CD14-positive monocyte (primary cell): ENCODE data around the gene HCRTR1. TPM values are rescaled to one million over a fixed set of nuclear protein-coding genes. Genes with fewer than 3 reads are reported as not detected.

Experiments
- DNase-seq, 3 donors: peaks; one replicate each; pipeline ENCODE4 v3.0.0-alpha.2; 2011 to 2022
- H2AFZ ChIP-seq: 2 replicates; pipeline ENCODE4 v1.6.0; 2012; ENCODE audit warnings: mild to moderate bottlenecking, low read depth, low read length, inconsistent platforms; ENCODE audit not compliant: insufficient read depth, poor library complexity, severe bottlenecking
- H3K27ac ChIP-seq, 2 donors: 1 replicate in 1 of 2; 2 replicates in 1 of 2; pipeline ENCODE4 v1.5.1; 2012 to 2013; ENCODE audit warnings: low read length in 2 of 2, control low read depth in 1 of 2, inconsistent platforms in 1 of 2, low read depth in 1 of 2, mild to moderate bottlenecking in 1 of 2
- H3K27me3 ChIP-seq, 2 donors: one replicate each; pipeline versions ENCODE4 v1.6.0 to v1.6.1; 2011 to 2013; ENCODE audit warnings: low read length in 2 of 2; ENCODE audit not compliant: control insufficient read depth in 2 of 2, insufficient read depth in 2 of 2
- H3K36me3 ChIP-seq, 2 donors: replicated peaks in 1 of 2; 1 replicate in 1 of 2; 2 replicates in 1 of 2; pipeline versions ENCODE4 v1.5.1 to v1.6.1; 2012 to 2013; ENCODE audit warnings: low read length in 2 of 2, control low read depth in 1 of 2, inconsistent platforms in 1 of 2, mild to moderate bottlenecking in 1 of 2; ENCODE audit not compliant: insufficient read depth in 2 of 2, control insufficient read depth in 1 of 2
- H3K4me1 ChIP-seq, 2 donors: 1 replicate in 1 of 2; 2 replicates in 1 of 2; pipeline versions ENCODE4 v1.5.1 to v1.6.1; 2012 to 2013; ENCODE audit warnings: low read length in 2 of 2, control low read depth in 1 of 2, inconsistent platforms in 1 of 2, mild to moderate bottlenecking in 1 of 2, moderate library complexity in 1 of 2; ENCODE audit not compliant: insufficient read depth in 2 of 2, control insufficient read depth in 1 of 2
- H3K4me2 ChIP-seq: replicated peaks from 2 replicates; pipeline ENCODE3; 2012; ENCODE audit warnings: low read length, moderate library complexity, mild to moderate bottlenecking; ENCODE audit not compliant: poor library complexity, severe bottlenecking; ENCODE audit errors: extremely low read depth
- H3K4me3 ChIP-seq, 3 experiments: fragments of 200-600 bp in 1 of 3; sonication (generic) in 1 of 3; replicated peaks in 1 of 3; 1 replicate in 2 of 3; 2 replicates in 1 of 3; pipeline ENCODE4 v1.5.1; 2011 to 2013; ENCODE audit warnings: low read length in 3 of 3, mild to moderate bottlenecking in 3 of 3, control low read depth in 2 of 3, low read depth in 2 of 3, inconsistent platforms in 1 of 3, moderate library complexity in 1 of 3
- H3K79me2 ChIP-seq: 2 replicates; pipeline ENCODE4 v1.6.0; 2012; ENCODE audit warnings: mild to moderate bottlenecking, control low read depth, inconsistent platforms, low read length, moderate library complexity; ENCODE audit not compliant: insufficient read depth
- H3K9ac ChIP-seq: 2 replicates; pipeline ENCODE4 v1.6.0; 2017; ENCODE audit warnings: low read length, mild to moderate bottlenecking; ENCODE audit not compliant: insufficient read depth, poor library complexity, severe bottlenecking
- H3K9me3 ChIP-seq, 2 donors: replicated peaks in 1 of 2; 1 replicate in 1 of 2; 2 replicates in 1 of 2; pipeline versions ENCODE4 v1.5.1 to v1.6.1; 2012 to 2013; ENCODE audit warnings: low read length in 2 of 2, control low read depth in 1 of 2; ENCODE audit not compliant: control insufficient read depth in 1 of 2, insufficient read depth in 1 of 2
- H4K20me1 ChIP-seq: 2 replicates; pipeline ENCODE4 v1.6.0; 2012; ENCODE audit warnings: mild to moderate bottlenecking, low read length, control low read depth, moderate library complexity; ENCODE audit not compliant: insufficient read depth
- H3K27ac Mint-ChIP-seq, 7 donors: one replicate each; pipeline ENCODE4 v1.8.0; 2020; ENCODE audit warnings: mild to moderate bottlenecking in 7 of 7, mixed read lengths in 7 of 7, moderate library complexity in 6 of 7, inconsistent platforms in 2 of 7
- H3K27me3 Mint-ChIP-seq, 3 donors: one replicate each; pipeline ENCODE4 v1.8.0; 2021 to 2022; ENCODE audit warnings: low read depth in 3 of 3, mild to moderate bottlenecking in 3 of 3, mixed read lengths in 3 of 3, moderate library complexity in 3 of 3, inconsistent platforms in 1 of 3
- H3K36me3 Mint-ChIP-seq, 2 donors: one replicate each; pipeline ENCODE4 v1.8.0; 2020; ENCODE audit warnings: mixed read lengths in 2 of 2, inconsistent platforms in 1 of 2, mild to moderate bottlenecking in 1 of 2
- H3K4me1 Mint-ChIP-seq: one replicate; pipeline ENCODE4 v1.8.0; 2020; ENCODE audit warnings: mild to moderate bottlenecking, mixed read lengths
- H3K4me3 Mint-ChIP-seq, 2 donors: one replicate each; pipeline ENCODE4 v1.8.0; 2020; ENCODE audit warnings: mild to moderate bottlenecking in 2 of 2, mixed read lengths in 2 of 2, moderate library complexity in 1 of 2
- H3K9me3 Mint-ChIP-seq, 7 donors: one replicate each; pipeline ENCODE4 v1.8.0; 2020 to 2022; ENCODE audit warnings: mixed read lengths in 7 of 7, mild to moderate bottlenecking in 6 of 7, moderate library complexity in 6 of 7, inconsistent platforms in 2 of 7
- WGBS: methylation state at CpG from one replicate; pipeline ENCODE4 v1.1.5; 2013; ENCODE audit warnings: missing lambda C conversion rate; ENCODE audit not compliant: insufficient coverage; 5-methylcytosine and 5-hydroxymethylcytosine counted together
- intact Hi-C, 2 donors: fragments of 100-400 bp; cut with micrococcal nuclease; formaldehyde crosslinking; loops; one replicate each; pipeline versions ENCODE4 v1.15.0 to v1.15.1; 2023
- polyA plus RNA-seq, 3 donors: library from polyadenylated mRNA; depleted of rRNA in 1 of 3; unstranded in 2 of 3; stranded (reverse) in 1 of 3; fragments of 300-500 nt in 2 of 3; fragments of >200 nt in 1 of 3; fragmentation: Illumina TruSeq in 2 of 3; gene quantifications; 1 replicate in 2 of 3; 2 replicates in 1 of 3; pipeline ENCODE4 v1.2.3, GENCODE V29; 2012 to 2021
- TF ChIP-seq, protein P1 (sequence below): fragments of 200-600 bp; IDR thresholded peaks from one replicate; pipeline ENCODE4 v1.8.0; 2022; ENCODE audit warnings: antibody characterized with exemption, mild to moderate bottlenecking

HCRTR1 gene
- polyA plus RNA-seq, 3 donors: not detected

DNA sequence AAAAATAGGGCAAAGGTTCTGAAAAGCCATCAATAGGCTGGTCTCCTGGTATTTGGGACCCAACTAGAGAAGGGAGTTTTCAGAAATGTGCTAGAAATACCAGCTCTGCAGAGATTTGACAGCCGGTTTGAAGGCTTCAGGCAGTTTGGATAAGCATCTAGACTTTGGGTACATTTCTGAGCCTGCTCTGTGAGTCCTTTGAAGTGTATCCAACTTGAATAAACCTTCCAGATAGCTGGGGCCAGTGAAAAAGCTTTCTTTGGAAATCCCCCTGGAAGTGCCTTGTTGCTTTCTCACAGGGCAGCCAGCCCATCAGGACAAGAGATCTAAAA lies 33.6 kb downstream of the HCRTR1 start:
- intact Hi-C loops: no loop called here
- Mint-ChIP-seq H3K27ac (no peak overlapping the region), H3K27me3 (peaks cover 0 to 3% (median 2%) of the 10 kb centered on the region in 3 donors), H3K4me1 (no peaks in the 10 kb centered on the region), H3K4me3 (no peak overlapping the region), H3K9me3 (peaks cover 0 to under 1% (median 0%) of the 10 kb centered on the region in 7 donors), H3K36me3 (no peaks in the 10 kb centered on the region)
- no peaks in the 10 kb centered on the region for H3K4me1 ChIP-seq
- TF ChIP-seq, protein P1, sequence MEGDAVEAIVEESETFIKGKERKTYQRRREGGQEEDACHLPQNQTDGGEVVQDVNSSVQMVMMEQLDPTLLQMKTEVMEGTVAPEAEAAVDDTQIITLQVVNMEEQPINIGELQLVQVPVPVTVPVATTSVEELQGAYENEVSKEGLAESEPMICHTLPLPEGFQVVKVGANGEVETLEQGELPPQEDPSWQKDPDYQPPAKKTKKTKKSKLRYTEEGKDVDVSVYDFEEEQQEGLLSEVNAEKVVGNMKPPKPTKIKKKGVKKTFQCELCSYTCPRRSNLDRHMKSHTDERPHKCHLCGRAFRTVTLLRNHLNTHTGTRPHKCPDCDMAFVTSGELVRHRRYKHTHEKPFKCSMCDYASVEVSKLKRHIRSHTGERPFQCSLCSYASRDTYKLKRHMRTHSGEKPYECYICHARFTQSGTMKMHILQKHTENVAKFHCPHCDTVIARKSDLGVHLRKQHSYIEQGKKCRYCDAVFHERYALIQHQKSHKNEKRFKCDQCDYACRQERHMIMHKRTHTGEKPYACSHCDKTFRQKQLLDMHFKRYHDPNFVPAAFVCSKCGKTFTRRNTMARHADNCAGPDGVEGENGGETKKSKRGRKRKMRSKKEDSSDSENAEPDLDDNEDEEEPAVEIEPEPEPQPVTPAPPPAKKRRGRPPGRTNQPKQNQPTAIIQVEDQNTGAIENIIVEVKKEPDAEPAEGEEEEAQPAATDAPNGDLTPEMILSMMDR: no peak
- H3K4me2 ChIP-seq: no peak overlapping the region
- H3K79me2 ChIP-seq: no peaks in the 10 kb centered on the region
- no peak overlapping the region for H2AFZ ChIP-seq
- H4K20me1 ChIP-seq: no peaks in the 10 kb centered on the region
- H3K9me3 ChIP-seq: no peaks in the 10 kb centered on the region
- WGBS: 90% methylated on average over 1 of the region's 1 CpG
- no peak overlapping the region for H3K27ac ChIP-seq
- H3K9ac ChIP-seq: no peak overlapping the region
- DNase-seq: no peak
- no peaks in the 10 kb centered on the region for H3K36me3 ChIP-seq
- H3K4me3 ChIP-seq: no peak overlapping the region
- no peaks in the 10 kb centered on the region for H3K27me3 ChIP-seq

DNA sequence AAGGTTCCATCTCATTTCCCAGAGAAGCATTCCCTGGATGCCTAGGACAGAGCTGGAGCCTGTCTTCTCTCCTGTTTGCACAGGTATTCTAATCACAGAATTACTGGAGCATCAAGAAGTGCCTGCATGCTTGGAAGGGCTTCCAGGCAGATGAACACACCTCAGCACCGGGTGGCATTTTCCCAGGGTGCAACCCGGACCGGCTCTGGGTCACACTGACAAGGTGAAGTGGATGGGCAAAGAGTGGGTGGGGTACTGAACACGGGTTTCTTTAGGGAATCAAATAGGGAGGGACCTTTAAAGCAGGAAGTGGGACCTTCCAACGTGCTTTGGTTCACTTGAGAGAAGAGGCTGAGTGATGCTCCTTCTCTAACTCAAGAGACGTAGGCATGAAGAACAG lies 34.3 kb downstream of the HCRTR1 start:
- Mint-ChIP-seq H3K4me1 (no peaks in the 10 kb centered on the region), H3K36me3 (no peaks in the 10 kb centered on the region), H3K4me3 (no peak overlapping the region), H3K9me3 (peaks cover 0 to 3% (median 0%) of the 10 kb centered on the region in 7 donors), H3K27ac (no peak overlapping the region), H3K27me3 (peaks cover 1 to 4% (median 4%) of the 10 kb centered on the region in 3 donors)
- Histone ChIP-seq H3K79me2 (no peaks in the 10 kb centered on the region), H3K36me3 (no peaks in the 10 kb centered on the region), H3K4me1 (no peaks in the 10 kb centered on the region), H3K4me3 (no peak overlapping the region), H3K27me3 (no peaks in the 10 kb centered on the region), H2AFZ (no peak overlapping the region), H3K27ac (no peak overlapping the region), H3K4me2 (no peak overlapping the region), H3K9me3 (no peaks in the 10 kb centered on the region), H4K20me1 (no peaks in the 10 kb centered on the region), H3K9ac (no peak overlapping the region)
- DNase-seq: no peak
- intact Hi-C loops: no loop called here
- TF ChIP-seq, protein P1: no peak
- WGBS: 37% methylated on average over 2 of the region's 6 CpGs
